ENCODE results near the gene KCNMA1. TPM values are rescaled to one million over a fixed set of nuclear protein-coding genes. Genes with fewer than 3 reads are reported as not detected.

Gene KCNMA1
- total RNA-seq, 1 experiment from 2014 or later = 0.70 TPM

GRCh38 chr10:76942628-76943416 is 694.8 kb downstream of the KCNMA1 start:
- Histone ChIP-seq H3K4me2 (no peak overlapping the region), H3K9me3 (ENCODE audit: insufficient read depth, low read depth) (no peaks in the 10 kb centered on the region), H3K79me2 (ENCODE audit: low read depth) (no peaks in the 10 kb centered on the region), H3K27ac (no peak overlapping the region), H2AFZ (no peak overlapping the region), H3K36me3 (ENCODE audit: low read depth) (no peaks in the 10 kb centered on the region), H3K4me1 (replicated peaks; ENCODE audit: insufficient read depth) (no peaks in the 10 kb centered on the region), H4K20me1 (ENCODE audit: insufficient read depth) (no peaks in the 10 kb centered on the region), H3K4me3 (no peak overlapping the region), H3K27me3 (ENCODE audit: insufficient read depth, low read depth) (peaks cover 45% of the 10 kb centered on the region), H3K9me2 (ENCODE audit: insufficient read depth) (no peaks in the 10 kb centered on the region), H3F3A (ENCODE audit: insufficient read depth, low read depth) (no peaks in the 10 kb centered on the region)
- BruUV-seq (replicated peaks) = no TSS peak
- DNase-seq = no peak
- no peak for TF ChIP-seq CTCF (conservative IDR thresholded peaks at IDR 0.05)
- TF ChIP-seq EZH2 (IDR thresholded peaks at IDR 0.05; ENCODE audit: low read depth) = no peak
- ChIA-PET POLR2A (ENCODE audit: unreplicated experiment) (no interaction called here), CTCF (no interaction called here)
- intact Hi-C loops (cut with micrococcal nuclease; ENCODE audit: unreplicated experiment) = no loop called here

DNA sequence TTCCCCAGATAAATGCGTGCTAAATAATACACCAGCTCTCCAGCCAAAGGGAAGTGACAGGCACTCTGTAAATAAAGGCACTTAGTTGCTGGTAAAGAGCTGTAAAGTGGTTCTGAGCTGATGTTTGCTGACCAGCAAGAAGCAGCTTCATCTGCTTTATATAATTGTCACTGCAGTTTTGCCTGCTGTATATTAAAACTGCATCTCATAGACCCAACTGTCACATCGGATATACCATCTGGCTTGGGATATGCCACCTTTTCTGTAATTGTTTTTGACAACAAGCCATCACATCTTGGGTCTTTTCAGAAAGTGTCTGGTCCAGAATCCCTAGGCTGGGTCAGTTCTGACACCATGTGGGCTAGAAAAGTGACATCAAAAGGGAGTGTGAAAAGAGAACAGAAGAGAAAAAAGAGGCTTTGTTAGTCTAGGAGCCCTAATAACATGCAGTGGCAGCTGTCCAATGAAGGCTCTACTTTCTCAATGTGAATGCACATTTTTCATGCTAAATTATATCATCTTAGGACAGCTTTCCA is 697.6 kb downstream of the KCNMA1 start:
- Histone ChIP-seq H3K9me2 (ENCODE audit: insufficient read depth) (no peaks in the 10 kb centered on the region), H3K4me2 (no peak overlapping the region), H3F3A (ENCODE audit: insufficient read depth, low read depth) (no peaks in the 10 kb centered on the region), H2AFZ (no peak overlapping the region), H3K36me3 (ENCODE audit: low read depth) (no peaks in the 10 kb centered on the region), H3K4me3 (no peak overlapping the region), H4K20me1 (ENCODE audit: insufficient read depth) (no peaks in the 10 kb centered on the region), H3K27me3 (ENCODE audit: insufficient read depth, low read depth) (peaks cover 37% of the 10 kb centered on the region), H3K79me2 (ENCODE audit: low read depth) (no peaks in the 10 kb centered on the region), H3K4me1 (replicated peaks; ENCODE audit: insufficient read depth) (no peaks in the 10 kb centered on the region), H3K27ac (no peak overlapping the region), H3K9me3 (ENCODE audit: insufficient read depth, low read depth) (no peaks in the 10 kb centered on the region)
- DNase-seq = no peak
- CTCF ChIA-PET = no interaction called here
- intact Hi-C loops (cut with micrococcal nuclease; ENCODE audit: unreplicated experiment) = no loop called here
- TF ChIP-seq EZH2 (IDR thresholded peaks at IDR 0.05; ENCODE audit: low read depth) (no peak), CTCF (conservative IDR thresholded peaks at IDR 0.05) (no peak)
- POLR2A ChIA-PET (ENCODE audit: unreplicated experiment) = no interaction called here
- no TSS peak for BruUV-seq (replicated peaks)

DNA sequence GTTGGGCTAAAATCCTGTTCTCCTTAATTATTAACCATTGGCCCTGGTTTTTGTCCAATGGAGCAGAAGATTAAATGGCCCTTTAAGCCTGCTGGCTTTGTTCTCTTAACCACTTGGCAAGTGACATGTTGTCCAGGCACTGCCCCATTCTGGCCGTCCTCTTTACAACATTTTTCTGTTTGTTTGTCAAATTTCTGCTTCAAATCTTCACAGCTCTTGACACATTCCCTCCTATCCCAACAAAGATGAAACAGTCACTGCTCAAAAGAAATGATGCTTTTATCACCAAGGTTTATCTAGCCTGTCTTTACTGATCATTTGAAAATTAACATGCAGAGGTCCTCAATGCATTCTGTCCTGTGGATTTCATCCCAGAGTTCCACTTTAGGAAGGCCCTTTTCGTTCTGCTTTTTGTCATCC is 700.4 kb downstream of the KCNMA1 start:
- Histone ChIP-seq H3F3A (ENCODE audit: insufficient read depth, low read depth) (no peaks in the 10 kb centered on the region), H3K9me2 (ENCODE audit: insufficient read depth) (no peaks in the 10 kb centered on the region), H3K79me2 (ENCODE audit: low read depth) (no peaks in the 10 kb centered on the region), H3K4me2 (no peak overlapping the region), H2AFZ (no peak overlapping the region), H3K27ac (no peak overlapping the region), H3K9me3 (ENCODE audit: insufficient read depth, low read depth) (no peaks in the 10 kb centered on the region), H3K27me3 (ENCODE audit: insufficient read depth, low read depth) (peaks cover 18% of the 10 kb centered on the region; the same call in 1 of the 2 replicates), H3K4me1 (replicated peaks; ENCODE audit: insufficient read depth) (no peaks in the 10 kb centered on the region), H3K4me3 (no peak overlapping the region), H4K20me1 (ENCODE audit: insufficient read depth) (no peaks in the 10 kb centered on the region), H3K36me3 (ENCODE audit: low read depth) (no peaks in the 10 kb centered on the region)
- TF ChIP-seq EZH2 (IDR thresholded peaks at IDR 0.05; ENCODE audit: low read depth) (no peak), CTCF (conservative IDR thresholded peaks at IDR 0.05) (no peak)
- intact Hi-C loops (cut with micrococcal nuclease; ENCODE audit: unreplicated experiment) = no loop called here
- POLR2A ChIA-PET (ENCODE audit: unreplicated experiment) = no interaction called here
- no peak for DNase-seq
- CTCF ChIA-PET = no interaction called here
- BruUV-seq (replicated peaks) = no TSS peak

Measured in PC-9 (cell line).